ENCODE data around the gene SLK.

GRCh38 chr10:104077663-104078151 lies 110.8 kb downstream of the SLK start:
- TF ChIP-seq CTCF (conservative IDR thresholded peaks at IDR 0.05 in 1 of 2, IDR thresholded peaks at IDR 0.05 in 1 of 2; ENCODE audit: extremely low read depth in 1 of 2, insufficient read depth in 1 of 2, low read depth in 1 of 2, low read length in 2 of 2) (no peak), EZH2 (IDR thresholded peaks at IDR 0.05; ENCODE audit: borderline replicate concordance, low read length) (no peak)
